ENCODE results near the gene ZSCAN5A. TPM values are rescaled to one million over a fixed set of nuclear protein-coding genes. Genes with fewer than 3 reads are reported as not detected.
"Not testable (repeated sequence)": the region's sequence is repeated elsewhere in the genome, so short reads cannot be mapped to it uniquely, and the experiment has no call there.

ZSCAN5A gene
- total RNA-seq, 1 donor from 2014 or later = 13.4 TPM

GRCh38 chr19:56350416-56351045 is 35.9 kb upstream of the ZSCAN5A start:
- H3K27me3 Mint-ChIP-seq = no peaks in the 10 kb centered on the region
- H3K4me3 Mint-ChIP-seq = no peak overlapping the region
- no peaks in the 10 kb centered on the region for H3K9me3 Mint-ChIP-seq
- no peaks in the 10 kb centered on the region for H3K36me3 Mint-ChIP-seq
- no peaks in the 10 kb centered on the region for H3K4me1 Mint-ChIP-seq (ENCODE audit: unreplicated experiment)
- no peak for DNase-seq (ENCODE audit: extremely low spot score, unreplicated experiment)
- H3K27ac Mint-ChIP-seq = no peak overlapping the region
- peak; percentile 86 for TF ChIP-seq CTCF (conservative IDR thresholded peaks at IDR 0.05)

GRCh38 chr19:56348289-56348877 is 33.7 kb upstream of the ZSCAN5A start:
- Mint-ChIP-seq H3K27ac (no peak overlapping the region), H3K9me3 (peaks cover 1% of the 10 kb centered on the region), H3K4me3 (no peak overlapping the region), H3K4me1 (ENCODE audit: unreplicated experiment) (no peaks in the 10 kb centered on the region), H3K36me3 (no peaks in the 10 kb centered on the region), H3K27me3 (no peaks in the 10 kb centered on the region)
- peak; percentile 47 for TF ChIP-seq CTCF (conservative IDR thresholded peaks at IDR 0.05)
- DNase-seq (ENCODE audit: extremely low spot score, unreplicated experiment) = no peak

- no peaks in the 10 kb centered on the region for H3K4me1 Mint-ChIP-seq (ENCODE audit: unreplicated experiment)
- no peak overlapping the region for H3K4me3 Mint-ChIP-seq
- TF ChIP-seq CTCF (conservative IDR thresholded peaks at IDR 0.05) = no peak
- H3K27me3 Mint-ChIP-seq = no peaks in the 10 kb centered on the region
- no peaks in the 10 kb centered on the region for H3K36me3 Mint-ChIP-seq
- peaks cover 12% of the 10 kb centered on the region for H3K9me3 Mint-ChIP-seq
- DNase-seq (ENCODE audit: extremely low spot score, unreplicated experiment) = no peak
- no peak overlapping the region for H3K27ac Mint-ChIP-seq
These were observed 32.6 kb upstream of the ZSCAN5A start for GRCh38 chr19:56347163-56347778.

- peaks cover 16% of the 10 kb centered on the region for H3K9me3 Mint-ChIP-seq
- no peaks in the 10 kb centered on the region for H3K27me3 Mint-ChIP-seq
These were observed 27.3 kb upstream of the ZSCAN5A start for GRCh38 chr19:56341948-56342347.

GRCh38 chr19:56339031-56339430 is 24.4 kb upstream of the ZSCAN5A start:
- DNase-seq (ENCODE audit: extremely low spot score, unreplicated experiment); H3K36me3 Mint-ChIP-seq; H3K4me1 Mint-ChIP-seq (ENCODE audit: unreplicated experiment); H3K27ac Mint-ChIP-seq; H3K4me3 Mint-ChIP-seq; H3K27me3 Mint-ChIP-seq: not testable (repeated sequence)
- H3K9me3 Mint-ChIP-seq = peaks cover 16% of the 10 kb centered on the region

More at GRCh38 chr19:56341948-56342347, 27.3 kb upstream of the ZSCAN5A start:
- DNase-seq (ENCODE audit: extremely low spot score, unreplicated experiment) = no peak
- TF ChIP-seq CTCF (conservative IDR thresholded peaks at IDR 0.05) = no peak
- no peak overlapping the region for H3K27ac Mint-ChIP-seq
- no peaks in the 10 kb centered on the region for H3K4me1 Mint-ChIP-seq (ENCODE audit: unreplicated experiment)
- H3K4me3 Mint-ChIP-seq = no peak overlapping the region
- H3K36me3 Mint-ChIP-seq = no peaks in the 10 kb centered on the region

GRCh38 chr19:56337077-56337476 is 22.4 kb upstream of the ZSCAN5A start:
- DNase-seq (ENCODE audit: extremely low spot score, unreplicated experiment); H3K36me3 Mint-ChIP-seq; H3K4me3 Mint-ChIP-seq; H3K27me3 Mint-ChIP-seq; H3K4me1 Mint-ChIP-seq (ENCODE audit: unreplicated experiment); H3K27ac Mint-ChIP-seq; H3K9me3 Mint-ChIP-seq: not testable (repeated sequence)

GRCh38 chr19:56335371-56335770 is 20.7 kb upstream of the ZSCAN5A start:
- DNase-seq (ENCODE audit: extremely low spot score, unreplicated experiment); H3K27me3 Mint-ChIP-seq; H3K27ac Mint-ChIP-seq; H3K36me3 Mint-ChIP-seq; H3K4me1 Mint-ChIP-seq (ENCODE audit: unreplicated experiment); H3K9me3 Mint-ChIP-seq; H3K4me3 Mint-ChIP-seq: not testable (repeated sequence)
